22Rv1 (cell line): Measurements from ENCODE around the gene CDKN1C.
A peak's percentile ranks its signal among the peaks of the same experiment; 100 is the strongest.
"Not testable (repeated sequence)": the region's sequence is repeated elsewhere in the genome, so short reads cannot be mapped to it uniquely, and the experiment has no call there.

Experiments
- H3K27ac ChIP-seq: fragments of 450-650 bp; 2 replicates; pipeline ENCODE4 v1.5.1; 2017
- ZFX ChIP-seq: fragments of 450-650 bp; IDR thresholded peaks from 2 replicates; pipeline ENCODE4 v1.6.1; 2017; ENCODE audit warnings: antibody characterized with exemption, borderline replicate concordance
- TF ChIP-seq, protein P1 (sequence below): fragments of 450-650 bp; IDR thresholded peaks from 2 replicates; pipeline ENCODE4 v1.5.1; 2017; ENCODE audit warnings: mild to moderate bottlenecking

CDKN1C gene

DNA sequence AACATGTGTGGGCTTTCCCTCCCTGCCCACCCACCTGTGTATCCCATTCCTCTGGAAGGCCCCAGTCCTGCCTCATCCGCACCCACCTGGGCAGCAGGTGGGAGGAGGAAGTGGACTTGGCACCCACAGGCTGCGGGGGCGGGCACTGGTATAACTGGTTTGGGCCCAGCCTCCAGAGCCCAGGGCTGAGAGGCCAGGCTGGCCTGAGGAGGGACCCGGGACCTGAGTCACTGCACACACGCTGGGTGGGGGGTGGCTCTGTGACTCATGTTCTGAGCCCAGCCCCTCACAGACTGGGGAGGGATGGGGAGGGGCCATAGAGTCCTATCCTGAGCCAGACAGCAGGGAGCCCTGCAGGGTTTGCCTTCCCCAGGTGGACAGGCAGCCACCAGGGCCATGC is 26.9 kb upstream of the CDKN1C start:
- TF ChIP-seq, protein P1, sequence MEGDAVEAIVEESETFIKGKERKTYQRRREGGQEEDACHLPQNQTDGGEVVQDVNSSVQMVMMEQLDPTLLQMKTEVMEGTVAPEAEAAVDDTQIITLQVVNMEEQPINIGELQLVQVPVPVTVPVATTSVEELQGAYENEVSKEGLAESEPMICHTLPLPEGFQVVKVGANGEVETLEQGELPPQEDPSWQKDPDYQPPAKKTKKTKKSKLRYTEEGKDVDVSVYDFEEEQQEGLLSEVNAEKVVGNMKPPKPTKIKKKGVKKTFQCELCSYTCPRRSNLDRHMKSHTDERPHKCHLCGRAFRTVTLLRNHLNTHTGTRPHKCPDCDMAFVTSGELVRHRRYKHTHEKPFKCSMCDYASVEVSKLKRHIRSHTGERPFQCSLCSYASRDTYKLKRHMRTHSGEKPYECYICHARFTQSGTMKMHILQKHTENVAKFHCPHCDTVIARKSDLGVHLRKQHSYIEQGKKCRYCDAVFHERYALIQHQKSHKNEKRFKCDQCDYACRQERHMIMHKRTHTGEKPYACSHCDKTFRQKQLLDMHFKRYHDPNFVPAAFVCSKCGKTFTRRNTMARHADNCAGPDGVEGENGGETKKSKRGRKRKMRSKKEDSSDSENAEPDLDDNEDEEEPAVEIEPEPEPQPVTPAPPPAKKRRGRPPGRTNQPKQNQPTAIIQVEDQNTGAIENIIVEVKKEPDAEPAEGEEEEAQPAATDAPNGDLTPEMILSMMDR: no peak
- no peak for TF ChIP-seq ZFX
- H3K27ac ChIP-seq: peak overlapping the region; percentile 96

DNA sequence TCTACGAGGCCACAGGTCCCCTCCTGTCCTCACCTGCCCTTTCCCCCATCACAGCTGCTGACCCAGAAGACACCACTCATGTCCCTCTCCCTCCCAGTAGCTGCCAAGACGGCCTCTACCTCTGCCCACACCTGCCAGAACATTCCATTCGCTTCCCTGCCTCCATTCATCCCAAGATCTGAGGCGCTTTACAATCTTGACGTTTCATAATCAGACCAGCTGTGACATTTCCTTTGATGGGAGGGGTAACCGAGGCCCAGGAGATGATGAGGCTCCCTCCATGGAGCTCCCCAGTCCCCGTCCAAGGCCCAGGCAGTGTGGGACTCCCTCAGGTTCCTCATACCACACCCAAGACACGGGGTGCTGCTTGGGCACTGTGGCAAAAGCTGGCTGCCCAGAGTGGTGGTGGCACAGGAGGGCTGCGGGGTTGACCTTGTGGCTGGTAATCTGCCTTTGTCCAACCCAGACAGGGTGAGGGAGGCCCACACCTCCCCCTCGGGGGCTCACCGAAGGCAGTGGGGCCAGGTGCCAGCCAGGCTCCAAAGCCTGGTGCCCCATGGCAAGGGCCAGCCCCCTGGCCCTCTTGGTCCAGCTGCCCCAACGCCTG is 26.3 kb upstream of the CDKN1C start:
- TF ChIP-seq ZFX: no peak
- TF ChIP-seq, protein P1: no peak
- H3K27ac ChIP-seq: peak overlapping the region; percentile 96

- no peak for TF ChIP-seq ZFX
- TF ChIP-seq, protein P1: no peak
- peak overlapping the region; percentile 96 for H3K27ac ChIP-seq
Observed at GRCh38 chr11:2911088-2911784, 25.7 kb upstream of the CDKN1C start.

DNA sequence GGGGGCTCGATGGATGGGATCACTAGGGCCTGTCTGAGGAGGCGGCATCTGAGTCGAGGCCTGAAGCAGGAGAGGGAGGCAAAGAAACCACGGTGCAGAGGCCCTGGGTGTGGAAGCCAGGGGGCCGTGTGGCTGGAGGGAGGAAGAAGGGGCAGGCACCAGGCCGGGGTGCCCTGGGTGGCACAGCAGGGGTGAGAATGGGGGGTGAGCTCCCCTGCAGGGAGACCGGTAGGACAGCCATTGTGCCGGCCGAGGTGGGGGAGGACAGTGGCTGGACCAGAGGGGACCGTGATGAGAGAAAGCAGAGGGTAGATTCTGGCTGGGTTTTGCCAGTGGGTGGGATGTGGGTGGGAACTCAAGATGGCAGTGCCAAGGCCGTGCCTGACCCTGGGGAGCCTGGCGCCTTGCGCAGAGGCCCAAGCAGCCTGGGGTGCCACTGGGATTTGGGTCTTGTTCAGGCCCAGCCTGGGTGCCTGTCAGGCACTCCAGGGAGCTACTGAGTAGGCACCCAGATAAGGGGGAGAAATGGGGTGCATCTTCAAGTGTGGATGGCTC is 24.9 kb upstream of the CDKN1C start:
- TF ChIP-seq ZFX: no peak
- TF ChIP-seq, protein P1: no peak
- peak overlapping the region; percentile 96 for H3K27ac ChIP-seq

GRCh38 chr11:2909133-2909902 is 23.7 kb upstream of the CDKN1C start:
- peak overlapping the region; percentile 96; the same call in 1 of the 2 replicates for H3K27ac ChIP-seq
- TF ChIP-seq ZFX: no peak
- TF ChIP-seq, protein P1: no peak

- no peak for TF ChIP-seq ZFX
- TF ChIP-seq, protein P1: no peak
- H3K27ac ChIP-seq: no peak overlapping the region
Observed at GRCh38 chr11:2908130-2908529, 22.6 kb upstream of the CDKN1C start.

DNA sequence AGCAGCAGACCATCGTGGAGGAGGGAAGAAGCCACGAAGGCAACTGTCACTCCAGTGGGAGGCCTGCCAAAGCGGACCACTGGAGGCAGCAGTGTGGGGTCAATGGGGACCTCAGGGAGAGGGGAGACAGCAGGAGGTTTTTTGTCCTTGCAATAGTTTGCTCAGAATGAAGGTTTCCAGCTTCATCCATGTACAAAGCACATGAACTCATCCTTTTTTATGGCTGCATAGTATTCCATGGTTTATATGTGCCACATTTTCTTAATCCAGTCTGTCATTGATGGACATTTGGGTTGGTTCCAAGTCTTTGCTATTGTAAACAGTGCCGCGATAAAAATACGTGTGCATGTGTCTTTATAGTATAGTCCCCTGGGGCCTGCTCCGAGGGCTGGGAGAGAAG is 19.7 kb upstream of the CDKN1C start:
- H3K27ac ChIP-seq: not testable (repeated sequence)
